Activated T-helper 9 cell treated with anti-CD3 and anti-CD28 coated beads, Interleukin-2, amount 50 U/mL, for 16 hours (primary cell): ENCODE results near the gene HMCN2.

Experiments
- DNase-seq: peaks from one replicate; pipeline ENCODE4 v3.0.0-alpha.2; 2020; ENCODE audit warnings: low read depth

The HMCN2 gene

DNA sequence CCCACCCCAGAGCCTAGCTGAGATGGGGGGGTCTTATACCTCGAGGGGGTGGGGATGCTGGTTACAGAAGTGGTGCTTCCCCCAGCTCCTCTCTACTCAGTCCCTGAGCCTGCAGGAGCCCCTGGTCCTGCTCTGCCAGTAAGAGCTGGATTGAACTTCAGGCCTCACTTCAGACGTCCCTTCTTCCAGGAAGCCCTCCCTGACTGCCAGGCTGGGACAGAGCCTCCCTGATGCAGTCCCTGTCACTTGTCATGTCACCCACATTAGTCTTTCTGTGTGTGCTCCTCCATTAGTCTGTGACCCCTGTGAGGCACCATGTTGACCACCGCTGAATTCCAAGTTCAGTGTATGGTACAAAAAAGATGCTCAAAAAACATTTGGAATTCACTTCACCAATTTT lies 100.5 kb downstream of the HMCN2 start:
- DNase-seq: no peak

DNA sequence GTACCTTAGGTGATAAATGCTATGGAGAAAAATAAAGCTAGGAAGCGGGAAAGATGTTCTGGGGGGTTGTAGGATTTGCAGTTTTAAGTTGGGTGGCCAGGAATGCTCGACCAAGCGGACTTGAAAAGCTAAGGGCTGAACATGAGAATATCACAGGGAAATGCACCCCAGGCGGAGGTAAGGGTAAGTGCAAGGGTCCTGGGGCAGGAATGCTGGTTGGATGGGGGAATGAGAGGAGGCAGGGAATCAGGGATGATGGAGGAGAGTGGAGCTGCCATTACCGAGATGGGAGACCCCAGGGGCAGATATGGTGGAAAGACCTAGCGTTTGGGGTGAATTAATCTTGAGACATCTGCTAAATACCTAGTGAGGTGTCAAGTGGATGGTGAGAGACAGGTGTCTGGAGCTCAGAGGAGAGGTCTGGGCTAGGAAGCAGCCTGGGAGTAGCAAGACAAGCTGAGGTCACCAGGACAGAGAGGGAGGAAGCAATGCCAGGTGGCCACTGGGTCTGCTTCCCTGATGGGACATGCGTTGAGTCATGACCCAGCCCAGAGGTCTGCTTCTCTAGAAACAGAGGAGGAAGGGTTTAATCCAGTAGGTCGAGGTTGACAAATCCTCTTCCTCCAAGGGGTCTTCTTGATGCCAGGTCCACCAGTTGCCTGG lies 101.5 kb downstream of the HMCN2 start:
- no peak for DNase-seq

DNA sequence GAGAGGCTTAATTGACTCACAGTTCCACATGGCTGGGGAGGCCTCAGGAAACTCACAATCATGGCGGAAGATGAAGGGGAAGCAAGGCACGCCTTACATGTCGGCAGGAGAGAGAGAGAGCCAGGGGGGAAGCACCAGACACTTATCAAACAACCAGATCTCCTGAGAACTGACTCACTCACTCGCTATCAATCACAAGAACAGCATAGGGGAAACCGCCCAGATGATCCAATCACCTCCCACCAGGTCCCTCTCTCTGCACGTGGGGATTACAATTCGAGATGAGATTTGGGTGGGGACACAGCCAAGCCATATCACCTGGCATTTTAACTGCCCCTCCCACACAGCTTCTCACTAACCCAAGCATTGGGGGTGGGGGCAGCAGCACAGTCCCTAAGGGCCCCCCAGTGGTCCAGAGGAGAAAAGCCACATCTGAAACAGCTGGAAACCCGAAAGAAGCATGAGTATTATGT lies 103.1 kb downstream of the HMCN2 start:
- DNase-seq: no peak

DNA sequence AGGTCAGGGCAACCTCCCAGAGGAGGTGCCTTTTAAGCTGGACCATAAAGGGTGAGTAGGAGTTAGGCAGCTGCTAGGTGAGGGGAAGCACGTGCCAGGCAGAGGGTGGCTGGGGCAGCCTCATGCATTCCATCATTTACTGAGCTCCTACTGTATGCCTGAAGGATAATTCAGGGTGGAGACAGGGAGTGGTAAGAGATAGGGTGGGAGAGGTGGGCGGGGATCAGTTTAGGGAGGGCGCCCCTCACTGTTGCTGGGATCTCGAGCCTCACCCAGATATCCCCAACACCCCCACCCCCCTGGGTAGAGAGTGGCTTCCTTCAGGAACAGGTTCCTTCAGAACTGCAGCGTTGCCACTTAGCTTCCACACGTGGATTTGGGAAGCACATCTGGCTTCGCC lies 104.7 kb downstream of the HMCN2 start:
- no peak for DNase-seq

GRCh38 chr9:130371196-130371966 lies 105.8 kb downstream of the HMCN2 start:
- DNase-seq: no peak

GRCh38 chr9:130372057-130372456 lies 106.5 kb downstream of the HMCN2 start:
- DNase-seq: no peak

- no peak for DNase-seq
Measured at GRCh38 chr9:130373679-130374325, 108.2 kb downstream of the HMCN2 start.

DNA sequence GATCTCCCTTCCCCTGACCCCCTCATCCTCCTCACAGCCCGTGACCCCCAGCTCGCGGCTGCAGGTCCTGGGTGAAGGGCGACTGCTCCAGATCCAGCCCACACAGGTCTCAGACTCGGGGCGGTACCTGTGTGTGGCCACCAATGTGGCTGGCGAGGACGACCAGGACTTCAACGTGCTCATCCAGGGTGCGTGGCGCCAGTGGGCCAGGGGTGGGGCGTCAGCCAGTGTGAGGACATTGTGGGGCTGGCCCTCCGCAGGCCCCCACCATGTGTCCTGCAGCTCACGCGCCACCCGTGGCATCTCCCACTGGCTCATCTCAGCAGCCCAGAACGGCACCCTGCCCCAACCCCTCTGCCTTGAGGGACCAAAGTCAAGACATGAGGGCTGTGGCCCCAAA lies 112.1 kb downstream of the HMCN2 start:
- DNase-seq: no peak

GRCh38 chr9:130378875-130379648 lies 113.5 kb downstream of the HMCN2 start:
- no peak for DNase-seq

GRCh38 chr9:130379649-130379970 lies 114.0 kb downstream of the HMCN2 start:
- DNase-seq: no peak

DNA sequence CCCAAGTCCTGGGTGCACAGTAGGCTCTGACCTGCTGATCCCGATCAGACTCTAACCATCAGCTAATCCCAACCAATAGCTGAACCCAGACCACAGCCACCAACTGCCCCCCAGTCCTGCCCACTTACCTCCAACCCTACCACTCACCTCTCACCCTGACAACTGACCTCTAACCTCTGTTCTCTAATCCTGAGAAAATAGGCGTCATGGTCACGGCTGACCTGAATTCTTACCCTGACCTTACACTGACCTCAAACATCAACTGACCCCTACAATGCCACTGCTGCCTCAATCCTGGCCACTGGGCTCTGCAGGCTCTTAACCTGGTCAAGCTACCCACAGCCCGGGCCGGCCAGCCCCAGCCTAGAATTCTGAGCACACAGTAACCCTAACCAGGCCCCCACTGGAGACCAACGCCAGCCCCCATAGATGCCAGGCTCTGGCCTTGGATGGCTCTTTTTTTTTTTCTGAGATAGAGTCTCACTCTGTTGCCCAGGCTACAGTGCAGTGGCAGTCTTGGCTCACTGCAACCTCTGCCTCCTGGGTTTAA lies 115.4 kb downstream of the HMCN2 start:
- DNase-seq: no peak

GRCh38 chr9:130381660-130382059 lies 116.1 kb downstream of the HMCN2 start:
- DNase-seq: no peak

- no peak for DNase-seq
Measured at GRCh38 chr9:130382096-130382495, 116.5 kb downstream of the HMCN2 start.

- DNase-seq: no peak
Measured at GRCh38 chr9:130382636-130383349, 117.2 kb downstream of the HMCN2 start.

DNA sequence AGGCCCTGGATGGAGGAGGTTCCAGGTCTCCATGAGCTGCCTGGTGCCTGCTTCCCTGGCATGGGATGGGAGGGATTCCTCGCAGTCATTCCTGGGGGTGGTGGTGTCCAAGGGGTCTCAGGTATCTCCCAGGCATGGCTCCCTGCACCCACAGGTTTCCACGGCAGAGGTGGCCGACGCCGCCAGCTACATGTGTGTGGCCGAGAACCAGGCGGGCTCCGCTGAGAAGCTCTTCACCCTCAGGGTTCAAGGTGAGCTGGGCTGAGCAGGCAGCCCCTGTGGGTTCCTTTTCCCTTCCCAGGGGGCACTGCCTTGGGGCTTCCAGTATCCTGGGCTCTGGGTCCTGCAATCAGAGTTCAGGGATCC lies 117.8 kb downstream of the HMCN2 start:
- DNase-seq: no peak

GRCh38 chr9:130383979-130384676 lies 118.6 kb downstream of the HMCN2 start:
- DNase-seq: no peak

DNA sequence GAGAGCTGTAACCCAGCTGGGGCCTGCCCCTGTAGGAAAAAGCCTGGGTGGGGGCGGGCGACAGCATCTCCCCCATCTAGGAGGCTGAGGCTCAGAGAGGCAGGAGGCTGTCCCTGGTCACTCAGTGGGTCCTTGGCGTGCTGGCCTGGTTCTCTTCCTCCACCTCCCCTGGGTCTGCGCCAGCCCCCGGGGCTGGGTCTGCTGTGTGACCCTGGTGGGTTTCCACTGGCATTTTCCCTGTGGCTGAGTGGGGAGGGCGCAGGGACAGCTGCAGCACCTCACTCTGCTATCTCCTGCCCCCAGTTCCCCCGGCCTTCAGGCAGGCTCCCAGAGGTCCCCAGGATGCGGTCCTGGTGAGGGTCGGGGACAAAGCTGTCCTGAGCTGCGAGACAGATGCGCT lies 119.7 kb downstream of the HMCN2 start:
- DNase-seq: no peak

GRCh38 chr9:130387398-130387797 lies 121.8 kb downstream of the HMCN2 start:
- no peak for DNase-seq

DNA sequence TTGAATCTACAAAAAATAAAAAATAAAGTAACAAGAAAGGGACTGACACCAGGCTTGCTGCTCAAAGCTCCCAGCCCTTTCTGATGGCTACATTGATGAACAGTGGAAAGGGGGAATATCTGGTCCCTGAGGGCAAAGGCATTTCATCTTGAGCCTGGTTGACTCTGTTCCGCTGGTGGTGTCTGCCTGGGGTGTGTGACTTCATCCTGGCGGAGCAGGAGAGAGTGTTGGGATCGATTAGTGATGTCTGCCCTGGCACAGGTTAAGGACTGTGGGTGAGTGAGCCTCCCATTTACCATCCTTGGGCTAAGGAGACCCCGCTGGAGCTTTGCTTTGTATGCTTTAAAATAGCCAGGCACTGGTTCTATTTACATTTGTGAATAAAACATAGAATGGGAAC lies 122.3 kb downstream of the HMCN2 start:
- no peak for DNase-seq

- DNase-seq: no peak
Measured at GRCh38 chr9:130390390-130390789, 124.8 kb downstream of the HMCN2 start.

GRCh38 chr9:130390986-130391385 lies 125.4 kb downstream of the HMCN2 start:
- no peak for DNase-seq
